Astrocyte of the spinal cord (primary cell): ENCODE measurements around the gene ATP6V1G2.

ENCODE experiments used
- DNase-seq: peaks from one replicate; pipeline ENCODE4 v3.0.0; 2011; ENCODE audit warnings: low read depth, low spot score
- H3K4me3 ChIP-seq: 2 replicates; pipeline ENCODE4 v1.5.1; 2011; ENCODE audit warnings: low read depth, mild to moderate bottlenecking, low read length, moderate library complexity
- CTCF ChIP-seq: IDR thresholded peaks from 2 replicates; pipeline ENCODE4 v1.5.1; 2012; ENCODE audit warnings: low read depth, mild to moderate bottlenecking, low read length, inconsistent platforms
- in situ Hi-C: cut with HindIII; loops from 2 replicates; pipeline ENCODE4 v1.10.0; 2017; ENCODE audit warnings: low sequenced_read_pairs

The ATP6V1G2 gene

GRCh38 chr6:31533455-31533841 lies 13.0 kb downstream of the ATP6V1G2 start:
- TF ChIP-seq CTCF: no peak
- H3K4me3 ChIP-seq: no peak overlapping the region
- in situ Hi-C loops: no loop called here
- no peak for DNase-seq

- H3K4me3 ChIP-seq: no peak overlapping the region
- in situ Hi-C loops: no loop called here
- no peak for DNase-seq
- TF ChIP-seq CTCF: no peak
Measured at GRCh38 chr6:31532644-31533454, 13.6 kb downstream of the ATP6V1G2 start.

- DNase-seq: no peak
- in situ Hi-C loops: no loop called here
- H3K4me3 ChIP-seq: no peak overlapping the region
- TF ChIP-seq CTCF: no peak
Measured at GRCh38 chr6:31531771-31532643, 14.4 kb downstream of the ATP6V1G2 start.

- no peak for DNase-seq
- in situ Hi-C loops: no loop called here
- TF ChIP-seq CTCF: no peak
Measured at GRCh38 chr6:31531162-31531561, 15.2 kb downstream of the ATP6V1G2 start.

GRCh38 chr6:31530659-31531058 lies 15.7 kb downstream of the ATP6V1G2 start:
- in situ Hi-C loops: no loop called here
- no peak for TF ChIP-seq CTCF
- no peak overlapping the region for H3K4me3 ChIP-seq
- DNase-seq: no peak

More at GRCh38 chr6:31531162-31531561, 15.2 kb downstream of the ATP6V1G2 start:
- H3K4me3 ChIP-seq: no peak overlapping the region

GRCh38 chr6:31529329-31530150 lies 16.9 kb downstream of the ATP6V1G2 start:
- in situ Hi-C loops: no loop called here
- no peak for DNase-seq
- TF ChIP-seq CTCF: no peak
- H3K4me3 ChIP-seq: no peak overlapping the region
